Kidney epithelial cell (primary cell): ENCODE data around the gene PCNT. TPM values are rescaled to one million over a fixed set of nuclear protein-coding genes. Genes with fewer than 3 reads are reported as not detected.

Source experiments
- DNase-seq: peaks from one replicate; pipeline ENCODE4 v3.0.0-alpha.2; 2010; ENCODE audit warnings: low read depth
- H3K27me3 ChIP-seq: 2 replicates; pipeline ENCODE4 v1.6.0; 2011; ENCODE audit warnings: low read length; ENCODE audit not compliant: control insufficient read depth, insufficient read depth
- H3K36me3 ChIP-seq: 2 replicates; pipeline ENCODE4 v1.5.1; 2011; ENCODE audit warnings: low read length; ENCODE audit not compliant: control insufficient read depth, insufficient read depth
- H3K4me3 ChIP-seq: 2 replicates; pipeline ENCODE4 v1.5.1; 2011; ENCODE audit warnings: low read depth, mild to moderate bottlenecking, control low read depth, low read length
- total RNA-seq: library from RNA; depleted of rRNA; stranded (reverse); fragments of >200 nt; gene quantifications from 2 replicates; pipeline ENCODE4 v1.2.3, GENCODE V29; 2015
- TF ChIP-seq, protein P1 (sequence below): IDR thresholded peaks from 2 replicates; pipeline ENCODE4 v1.5.1; 2011; ENCODE audit warnings: mild to moderate bottlenecking, moderate library complexity, low read length, control low read depth, inconsistent platforms; ENCODE audit not compliant: insufficient read depth, poor library complexity, severe bottlenecking

The PCNT gene
- total RNA-seq, 1 donor from 2014 or later = 22.2 TPM

DNA sequence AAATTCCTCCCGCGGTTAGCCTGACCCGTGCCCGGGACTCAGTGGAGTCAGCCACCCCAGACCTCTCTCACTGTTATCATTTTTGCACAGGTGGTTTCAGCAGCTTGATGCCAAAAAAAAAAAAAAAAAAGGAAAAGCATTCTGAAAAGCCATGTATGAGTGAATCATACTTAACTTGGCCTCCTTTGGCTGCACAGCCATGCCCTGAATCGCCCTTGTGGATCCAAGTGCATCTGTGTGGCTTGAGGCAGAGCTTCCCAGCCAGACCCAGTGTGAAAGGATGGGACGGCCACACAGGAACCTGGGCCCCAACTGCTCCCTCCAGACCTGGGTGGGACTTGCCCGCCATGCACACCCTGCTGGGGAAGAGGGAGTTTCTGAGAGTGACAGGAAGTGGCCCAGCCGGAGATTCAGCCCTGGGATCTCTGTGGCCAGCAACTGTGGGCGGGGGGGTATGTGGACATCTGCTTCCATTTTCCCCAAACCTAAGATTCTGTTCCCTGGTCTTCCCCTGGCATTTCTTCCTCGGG lies 29.2 kb upstream of the PCNT start:
- no peak overlapping the region for H3K4me3 ChIP-seq
- TF ChIP-seq, protein P1, sequence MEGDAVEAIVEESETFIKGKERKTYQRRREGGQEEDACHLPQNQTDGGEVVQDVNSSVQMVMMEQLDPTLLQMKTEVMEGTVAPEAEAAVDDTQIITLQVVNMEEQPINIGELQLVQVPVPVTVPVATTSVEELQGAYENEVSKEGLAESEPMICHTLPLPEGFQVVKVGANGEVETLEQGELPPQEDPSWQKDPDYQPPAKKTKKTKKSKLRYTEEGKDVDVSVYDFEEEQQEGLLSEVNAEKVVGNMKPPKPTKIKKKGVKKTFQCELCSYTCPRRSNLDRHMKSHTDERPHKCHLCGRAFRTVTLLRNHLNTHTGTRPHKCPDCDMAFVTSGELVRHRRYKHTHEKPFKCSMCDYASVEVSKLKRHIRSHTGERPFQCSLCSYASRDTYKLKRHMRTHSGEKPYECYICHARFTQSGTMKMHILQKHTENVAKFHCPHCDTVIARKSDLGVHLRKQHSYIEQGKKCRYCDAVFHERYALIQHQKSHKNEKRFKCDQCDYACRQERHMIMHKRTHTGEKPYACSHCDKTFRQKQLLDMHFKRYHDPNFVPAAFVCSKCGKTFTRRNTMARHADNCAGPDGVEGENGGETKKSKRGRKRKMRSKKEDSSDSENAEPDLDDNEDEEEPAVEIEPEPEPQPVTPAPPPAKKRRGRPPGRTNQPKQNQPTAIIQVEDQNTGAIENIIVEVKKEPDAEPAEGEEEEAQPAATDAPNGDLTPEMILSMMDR = no peak
- DNase-seq = peak; percentile 48
- H3K36me3 ChIP-seq = no peaks in the 10 kb centered on the region
- peaks cover 6% of the 10 kb centered on the region for H3K27me3 ChIP-seq

DNA sequence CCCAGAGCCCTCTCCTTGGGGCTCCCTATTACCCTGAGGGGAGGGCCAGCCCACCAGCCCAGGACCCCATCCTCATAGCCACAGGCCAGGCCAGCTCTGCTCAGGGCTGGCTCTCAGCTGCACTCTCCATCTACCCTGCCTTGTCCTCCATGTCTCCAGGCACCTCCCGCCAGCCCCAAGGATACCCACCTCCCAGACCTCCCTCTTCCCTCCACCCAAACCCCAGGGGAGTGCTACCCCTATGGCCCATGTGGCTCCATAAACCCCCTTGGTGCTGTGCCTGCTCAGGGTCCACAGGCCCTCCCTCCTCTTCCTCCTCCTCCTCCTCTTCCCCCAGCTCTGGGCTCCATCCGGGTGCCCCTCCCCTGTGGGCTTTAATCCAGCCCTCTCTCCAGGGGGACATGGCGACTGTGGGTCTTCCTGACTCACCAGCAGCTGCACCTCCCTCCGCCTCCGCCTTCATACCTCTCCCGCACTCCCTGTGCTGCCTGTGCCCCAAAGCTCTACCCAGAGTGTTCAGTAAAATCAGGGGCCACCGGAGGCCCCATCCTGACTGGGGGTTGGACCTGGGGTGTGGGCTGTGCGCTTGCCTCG lies 28.7 kb upstream of the PCNT start:
- no peak overlapping the region for H3K4me3 ChIP-seq
- H3K27me3 ChIP-seq = peaks cover 6% of the 10 kb centered on the region
- H3K36me3 ChIP-seq = no peaks in the 10 kb centered on the region
- TF ChIP-seq, protein P1 = no peak
- no peak for DNase-seq

DNA sequence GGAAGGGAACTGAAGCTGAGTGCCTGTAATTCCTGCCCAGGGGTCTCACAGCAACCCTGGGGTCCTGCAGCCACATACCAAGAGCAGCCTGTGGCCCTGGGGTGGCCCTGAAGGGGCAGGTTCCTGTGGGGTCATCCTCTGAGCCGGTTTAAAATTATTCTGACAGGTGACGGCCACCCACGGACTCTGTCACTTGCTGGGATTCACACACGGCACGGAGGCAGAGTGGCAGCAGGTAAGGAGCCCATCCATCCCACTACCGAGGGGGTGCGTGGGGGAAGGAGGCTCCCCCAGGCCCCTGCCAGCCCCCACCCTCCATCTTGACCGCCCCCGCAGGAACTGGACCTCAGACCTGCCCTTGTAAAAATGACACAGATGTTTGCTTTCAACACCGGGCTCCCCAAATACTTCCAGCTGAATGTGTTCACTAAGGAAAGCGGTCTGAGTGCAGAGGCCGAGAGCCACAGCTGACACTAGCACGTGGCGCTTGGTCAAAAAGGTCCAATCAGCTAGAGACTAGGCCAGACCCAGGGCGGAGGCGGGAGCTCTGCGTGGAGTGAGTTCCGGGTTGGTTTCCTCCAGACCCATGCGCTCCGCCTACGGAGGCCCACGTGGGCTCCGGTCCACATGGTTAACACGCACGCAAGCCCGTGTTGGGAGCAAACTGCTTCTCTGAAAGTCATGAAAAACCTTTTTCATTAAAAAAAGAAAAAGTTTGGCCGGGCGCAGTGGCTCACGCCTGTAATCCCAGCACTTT lies 27.8 kb upstream of the PCNT start:
- TF ChIP-seq, protein P1 = no peak
- DNase-seq = no peak

DNA sequence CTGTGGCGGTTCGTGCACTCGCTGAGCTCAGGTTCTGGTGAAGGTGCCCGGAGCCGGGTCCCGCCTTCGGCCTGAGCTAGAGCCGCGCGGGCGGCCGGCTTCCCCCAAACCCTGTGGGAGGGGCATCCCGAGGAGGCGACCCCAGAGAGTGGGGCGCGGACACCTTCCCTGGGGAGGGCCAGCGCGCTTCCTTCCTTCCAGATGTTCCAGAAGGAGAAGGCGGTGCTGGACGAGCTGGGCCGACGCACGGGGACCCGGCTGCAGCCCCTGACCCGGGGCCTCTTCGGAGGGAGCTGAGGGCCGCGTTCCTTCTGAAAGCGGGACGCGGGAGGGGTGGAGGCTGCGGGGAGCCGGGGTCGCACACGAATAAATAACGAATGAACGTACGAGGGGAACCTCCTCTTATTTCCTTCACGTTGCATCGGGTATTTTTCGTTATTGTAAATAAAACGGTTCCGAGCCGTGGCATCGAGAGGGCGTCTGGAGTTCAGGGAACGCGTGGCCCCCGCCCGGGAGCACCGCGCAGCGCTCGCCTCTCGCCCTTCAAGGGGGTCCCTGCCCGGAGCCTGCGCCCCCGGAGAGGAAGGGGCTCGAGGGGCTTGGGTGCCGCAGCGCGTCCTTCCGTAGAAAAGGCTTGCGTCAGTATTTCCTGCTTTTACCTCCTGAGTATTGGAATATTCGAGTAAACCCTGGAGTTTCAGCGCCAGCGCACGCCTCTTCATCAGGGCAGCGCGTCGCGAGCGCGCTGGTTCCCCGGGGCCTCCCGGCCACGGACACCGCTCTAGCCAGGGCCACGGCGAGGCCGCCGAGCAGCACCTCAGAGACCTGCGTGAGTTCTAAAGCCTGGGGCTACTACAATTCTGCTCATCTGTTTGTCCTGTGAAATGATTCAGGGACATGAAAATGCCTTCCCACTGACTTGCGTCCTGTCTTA lies 26.4 kb upstream of the PCNT start:
- TF ChIP-seq, protein P1 = no peak
- DNase-seq = no peak
- Histone ChIP-seq H3K27me3 (peaks cover 6% of the 10 kb centered on the region), H3K4me3 (peak overlapping the region; percentile 32), H3K36me3 (peaks cover 3% of the 10 kb centered on the region)

More for the DNA sequence above, 27.8 kb upstream of the PCNT start:
- Histone ChIP-seq H3K4me3 (no peak overlapping the region), H3K27me3 (peaks cover 6% of the 10 kb centered on the region), H3K36me3 (peaks cover 2% of the 10 kb centered on the region)

DNA sequence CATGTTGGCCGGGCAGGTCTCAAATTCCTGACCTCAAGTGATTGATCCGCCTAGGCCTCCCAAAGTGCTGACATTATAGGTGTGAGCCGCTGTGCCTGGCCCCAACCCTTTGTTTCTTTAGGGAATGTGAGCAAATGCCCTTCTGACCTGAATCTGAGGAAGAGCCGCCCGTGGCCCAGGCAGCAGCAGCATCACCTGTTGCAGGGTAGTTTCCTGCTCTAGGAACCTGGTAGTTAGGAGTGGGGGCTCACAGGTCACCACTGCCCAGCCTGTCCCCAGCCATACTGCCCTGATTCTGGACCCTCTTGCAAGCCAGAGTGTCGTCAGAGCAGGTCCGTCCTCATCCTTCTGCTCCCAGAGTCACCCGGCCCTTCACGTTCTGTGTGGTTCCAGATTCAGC lies 24.8 kb upstream of the PCNT start:
- no peak overlapping the region for H3K4me3 ChIP-seq
- H3K27me3 ChIP-seq = peaks cover 6% of the 10 kb centered on the region
- TF ChIP-seq, protein P1 = no peak

More for the DNA sequence above, 24.8 kb upstream of the PCNT start:
- DNase-seq = no peak
- H3K36me3 ChIP-seq = peaks cover 3% of the 10 kb centered on the region
